ENCODE results near the gene HOMEZ.
A peak's percentile ranks its signal among the peaks of the same experiment; 100 is the strongest.
"Not testable (repeated sequence)": the region's sequence is repeated elsewhere in the genome, so short reads cannot be mapped to it uniquely, and the experiment has no call there.

Gene HOMEZ

DNA sequence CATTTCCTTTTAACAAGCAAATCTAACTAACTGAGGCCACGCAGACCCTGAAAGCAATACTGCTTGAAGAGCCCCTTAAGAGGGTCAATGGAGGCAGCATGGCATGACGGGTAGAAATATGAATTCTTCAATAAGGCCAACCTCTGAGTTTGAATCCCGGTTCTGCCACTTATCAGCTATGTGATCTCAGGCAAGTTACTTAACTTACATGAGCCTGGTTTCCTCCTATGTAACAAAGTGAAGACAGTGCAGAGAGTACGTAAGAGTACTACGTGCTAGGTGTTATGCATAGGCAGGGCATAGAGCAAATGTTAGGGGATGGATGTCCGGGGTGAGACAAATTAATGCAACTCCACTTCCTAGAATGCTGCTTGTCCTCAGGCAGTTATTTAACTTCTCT lies 4.7 kb downstream of the HOMEZ start:
- DNase-seq (ENCODE audit: low spot score), result no peak

DNA sequence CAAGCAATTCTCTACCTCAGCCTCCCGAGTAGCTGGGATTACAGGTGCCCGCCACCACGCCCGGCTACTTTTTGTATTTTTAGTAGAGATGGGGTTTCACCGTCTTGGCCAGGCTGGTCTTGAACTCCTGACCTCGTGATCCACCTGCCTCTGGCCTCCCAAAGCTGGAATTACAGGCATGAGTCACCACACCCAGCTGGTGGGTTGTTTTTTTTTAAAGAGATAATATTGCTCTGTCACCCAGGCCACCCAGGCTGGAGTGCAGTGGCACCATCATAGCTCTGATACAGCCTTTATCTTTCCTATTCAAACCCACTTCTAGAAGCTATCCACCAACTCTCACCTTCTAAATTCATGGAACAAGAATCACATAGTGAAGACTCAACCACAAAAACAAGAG lies 8.0 kb downstream of the HOMEZ start:
- not testable (repeated sequence) for DNase-seq (ENCODE audit: low spot score)

DNA sequence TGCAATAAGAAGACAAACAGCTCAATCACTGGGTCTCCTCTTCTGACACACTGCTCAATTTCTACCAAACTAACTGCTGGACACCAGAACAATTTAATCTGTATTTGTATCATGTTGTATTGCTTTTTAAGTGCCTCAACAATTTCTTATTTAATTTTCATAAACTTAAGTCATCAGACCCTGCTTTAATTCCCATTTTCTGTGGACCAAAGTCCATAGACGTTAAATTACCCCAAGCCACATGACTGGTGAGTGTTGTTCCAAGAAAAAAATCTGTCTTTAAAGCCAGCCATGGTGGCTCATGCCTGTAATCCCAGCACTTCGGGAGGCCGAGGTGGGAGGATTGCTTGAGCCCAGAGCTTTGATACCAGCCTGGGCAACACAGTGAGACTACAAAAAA lies 8.7 kb downstream of the HOMEZ start:
- no peak for DNase-seq (ENCODE audit: low spot score)

DNA sequence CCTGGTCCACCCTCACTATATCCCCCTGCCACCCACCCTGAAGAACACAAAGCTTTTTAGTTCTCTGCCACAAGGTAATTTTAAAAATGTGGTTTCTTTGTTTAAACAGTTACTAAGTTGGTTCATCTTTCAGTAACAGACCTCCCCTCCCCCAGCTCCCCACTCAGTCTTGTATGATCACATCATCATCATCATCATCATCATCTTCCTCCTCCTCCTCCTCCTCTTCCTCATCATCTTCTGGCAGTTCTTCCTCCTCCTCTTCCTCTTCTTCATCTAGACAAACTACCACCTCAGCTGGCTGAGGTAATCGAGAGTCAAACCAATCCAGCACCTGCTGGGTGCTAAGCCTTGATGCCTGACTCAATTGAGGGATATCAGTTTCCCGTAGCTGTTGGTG lies 10.5 kb downstream of the HOMEZ start:
- no peak for DNase-seq (ENCODE audit: low spot score)

DNA sequence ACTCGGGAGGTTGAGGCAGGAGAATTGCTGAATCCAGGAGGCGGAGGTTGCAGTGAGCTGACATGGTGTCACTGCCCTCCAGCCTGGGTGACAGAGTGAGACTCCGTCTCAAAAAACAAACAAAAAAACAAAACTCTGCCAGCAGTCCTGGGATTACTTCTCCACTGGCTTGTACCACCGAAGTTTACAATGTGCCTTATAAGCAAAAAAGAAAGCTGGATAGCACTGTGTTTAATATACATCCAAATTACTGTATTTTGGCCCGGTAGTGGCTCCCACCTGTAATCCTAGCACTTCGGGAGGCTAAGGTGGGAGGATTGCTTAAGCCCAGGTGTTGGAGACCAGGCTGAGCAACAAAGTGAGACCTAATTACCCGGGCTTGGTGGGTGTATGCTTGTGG lies 16.7 kb downstream of the HOMEZ start:
- DNase-seq (ENCODE audit: low spot score), result no peak

DNA sequence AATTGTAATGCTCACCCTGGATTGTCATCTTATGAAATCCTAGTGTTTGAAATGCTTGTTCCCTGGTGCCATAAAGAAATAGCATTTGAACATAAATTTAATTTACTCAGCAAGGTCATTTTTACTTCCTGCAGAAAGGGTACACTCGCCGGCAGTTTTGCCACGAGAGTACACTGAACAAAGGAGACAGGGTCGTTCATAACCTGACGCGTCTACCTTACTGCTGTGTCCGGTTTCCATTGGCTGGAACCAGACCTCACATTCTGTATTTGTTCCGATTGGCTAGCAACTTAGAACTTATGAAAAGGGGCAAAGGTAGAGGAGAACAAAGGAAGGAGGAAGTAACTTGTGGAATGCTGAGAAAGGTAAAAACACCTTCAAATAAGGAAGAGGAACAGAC lies 25.1 kb downstream of the HOMEZ start:
- not testable (repeated sequence) for DNase-seq (ENCODE audit: low spot score)

DNA sequence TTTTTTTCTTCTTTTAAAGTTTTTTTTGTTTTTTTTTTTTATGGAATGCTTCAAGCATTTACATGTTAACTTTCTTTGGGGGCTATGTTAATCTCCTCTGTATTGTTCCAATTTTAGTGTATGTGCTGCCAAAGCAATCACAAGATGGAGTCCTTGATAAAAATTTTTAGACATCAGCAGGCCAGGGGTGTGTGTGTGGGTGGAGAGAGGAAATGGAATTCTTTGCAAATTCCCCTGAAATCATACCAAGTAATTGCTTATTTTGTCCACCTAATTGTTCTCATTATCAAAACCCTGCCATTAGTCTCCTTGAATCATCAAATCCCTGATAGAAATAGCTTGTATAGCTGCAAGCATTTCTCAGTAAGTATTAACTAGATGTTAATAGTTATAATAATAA lies 26.5 kb downstream of the HOMEZ start:
- DNase-seq (ENCODE audit: low spot score), result no peak

DNA sequence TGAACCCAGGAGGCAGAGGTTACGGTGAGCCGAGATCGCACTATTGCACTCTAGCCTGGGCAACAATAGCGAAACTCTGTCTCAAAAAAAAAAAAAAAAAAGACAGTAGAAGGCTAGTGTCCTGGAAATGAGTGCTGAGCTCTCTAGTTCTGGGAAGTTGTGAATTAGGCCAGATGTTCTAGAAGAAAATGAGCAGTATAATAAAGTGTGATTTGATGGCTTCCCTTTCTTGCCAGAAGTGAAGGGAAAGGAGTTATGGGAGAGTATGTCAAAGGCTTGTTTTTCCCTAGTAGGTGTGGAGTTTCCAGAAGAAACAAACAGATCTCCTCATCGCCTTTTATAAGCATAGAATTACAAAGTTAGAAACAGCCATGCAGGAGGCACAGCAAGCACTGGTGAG lies 27.7 kb downstream of the HOMEZ start:
- no peak for DNase-seq (ENCODE audit: low spot score)

DNA sequence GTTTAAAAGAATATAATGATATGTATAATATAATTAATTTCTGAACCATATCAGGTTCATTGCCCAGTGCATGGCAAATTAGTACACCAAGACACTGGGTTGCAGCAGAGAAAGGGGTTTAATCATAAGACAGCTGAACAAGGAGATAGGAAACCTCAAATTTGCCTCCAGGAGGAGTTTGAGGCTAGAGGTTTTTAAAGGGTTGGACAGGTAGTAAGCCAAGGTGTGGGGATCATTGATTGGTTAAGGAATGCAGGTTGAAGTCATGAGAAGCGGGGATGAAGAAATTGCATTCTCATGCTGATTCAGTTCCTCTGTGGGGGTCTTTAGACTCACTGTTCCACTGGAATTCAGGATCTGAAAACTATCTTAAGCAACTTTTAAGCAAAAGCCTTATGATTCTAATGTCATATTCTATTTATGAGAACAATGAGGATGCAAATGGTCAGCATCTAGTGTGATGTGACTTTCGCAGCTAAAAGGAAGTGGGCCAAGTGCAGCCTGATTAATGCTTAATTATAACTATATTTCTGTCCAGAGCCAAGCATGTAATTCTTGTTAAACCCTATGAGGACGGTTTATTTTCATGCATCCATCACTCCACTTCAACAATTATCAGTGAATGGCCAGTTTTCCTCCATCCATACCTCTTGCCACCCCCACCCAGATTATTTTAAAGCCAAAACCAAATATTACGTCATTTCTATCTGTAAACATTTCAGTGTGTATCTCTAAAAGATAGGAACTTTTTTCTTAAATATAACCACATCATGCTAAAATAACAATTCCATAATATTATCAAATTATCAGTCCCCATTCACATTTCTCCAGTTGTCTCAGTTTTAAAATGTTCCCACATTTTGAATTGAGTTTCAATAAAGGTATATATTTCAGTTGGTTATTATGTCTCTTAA lies 33.3 kb downstream of the HOMEZ start:
- DNase-seq (ENCODE audit: low spot score), result no peak

DNA sequence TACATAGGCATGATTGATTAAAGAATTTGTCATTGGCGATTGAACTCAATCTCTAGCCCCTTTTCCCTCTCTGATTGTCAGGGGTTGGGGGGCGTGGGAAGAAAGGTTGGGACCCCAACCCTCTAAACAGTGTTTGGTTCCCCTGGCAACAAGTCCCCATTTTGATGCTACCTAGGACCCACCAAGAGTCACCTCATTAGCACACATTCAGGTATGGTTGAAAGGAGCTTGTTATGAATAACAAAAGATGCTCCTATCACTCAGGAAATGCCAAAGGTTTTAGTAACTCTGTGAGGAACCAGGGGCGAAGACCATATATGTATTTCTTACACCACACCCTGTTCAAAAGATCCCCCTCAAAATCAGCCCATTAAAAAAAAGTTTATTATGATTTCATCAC lies 33.9 kb downstream of the HOMEZ start:
- DNase-seq (ENCODE audit: low spot score), result no peak

DNA sequence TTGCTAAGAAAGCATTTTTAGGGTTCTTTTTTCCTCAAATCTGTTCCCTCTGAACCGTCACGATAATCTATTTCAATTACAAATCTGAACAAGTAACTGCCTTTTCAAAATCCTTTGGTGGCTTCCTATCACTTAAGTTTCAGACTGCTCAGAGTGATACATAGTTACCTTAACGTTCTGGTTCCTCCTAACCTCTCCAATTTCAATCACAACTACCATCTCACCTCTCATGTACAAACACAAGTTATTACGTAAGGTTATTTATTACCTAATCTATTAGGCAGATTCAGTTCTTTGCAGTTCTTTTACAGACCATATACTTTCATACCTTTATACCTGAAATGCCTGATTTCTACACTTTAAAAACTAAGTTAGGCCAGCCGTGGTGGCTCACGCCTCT lies 36.1 kb downstream of the HOMEZ start:
- DNase-seq (ENCODE audit: low spot score), result no peak

DNA sequence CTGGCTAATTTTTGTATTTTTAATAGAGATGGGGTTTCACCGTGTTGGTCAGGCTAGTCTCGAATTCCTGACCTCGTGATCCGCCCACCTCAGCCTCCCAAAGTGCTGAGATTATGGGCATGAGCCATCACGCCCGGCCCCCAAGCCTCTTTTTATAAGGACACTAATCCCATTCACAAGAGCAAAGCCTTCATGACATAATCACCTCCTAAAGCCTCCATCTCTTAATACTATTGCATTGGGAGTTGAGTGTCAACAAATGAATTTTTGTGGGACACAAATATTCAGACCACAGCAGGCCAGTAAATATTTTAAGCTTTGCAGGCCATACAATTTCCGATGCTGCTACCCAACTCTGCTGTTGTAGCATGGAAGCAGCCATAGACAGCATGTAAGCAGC lies 37.3 kb downstream of the HOMEZ start:
- no peak for DNase-seq (ENCODE audit: low spot score)

DNA sequence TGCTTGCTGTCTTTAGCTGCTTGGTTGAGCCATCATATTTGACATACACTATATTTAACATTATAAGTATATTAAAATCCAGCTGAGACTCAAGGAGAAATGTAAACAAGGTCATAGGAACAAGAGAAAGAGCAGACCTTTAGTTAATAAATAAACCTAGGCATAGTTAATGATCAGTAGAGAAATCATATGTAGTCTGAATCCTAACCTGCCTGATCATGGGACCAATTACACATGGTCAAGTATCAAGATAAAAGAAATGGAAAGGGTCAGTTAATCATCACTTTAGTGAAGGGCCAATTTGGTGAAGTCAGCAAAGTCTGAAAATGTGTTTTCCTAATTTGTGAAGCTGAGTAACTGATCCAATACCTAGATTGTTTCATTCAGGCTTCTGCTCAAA lies 40.6 kb downstream of the HOMEZ start:
- DNase-seq (ENCODE audit: low spot score), result no peak

DNA sequence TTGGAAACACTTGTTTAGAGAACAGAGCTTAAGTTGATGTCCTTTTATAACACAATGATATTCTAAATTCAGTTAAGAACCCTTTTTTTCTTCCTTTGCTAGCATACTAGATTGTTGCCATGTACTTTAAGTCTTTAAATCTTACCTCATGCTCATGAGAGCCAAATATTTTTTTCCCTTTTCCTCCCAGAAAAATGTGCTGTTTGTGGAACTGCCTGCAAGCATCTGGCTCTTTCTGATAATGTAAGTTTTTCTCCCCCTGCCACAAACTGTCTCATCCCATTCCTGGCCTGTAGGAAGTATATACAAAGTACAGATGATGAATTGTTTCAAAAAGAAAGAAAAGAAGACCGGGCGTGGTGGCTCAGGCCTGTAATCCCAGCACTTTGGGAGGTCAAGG lies 42.9 kb downstream of the HOMEZ start:
- no peak for DNase-seq (ENCODE audit: low spot score)

DNA sequence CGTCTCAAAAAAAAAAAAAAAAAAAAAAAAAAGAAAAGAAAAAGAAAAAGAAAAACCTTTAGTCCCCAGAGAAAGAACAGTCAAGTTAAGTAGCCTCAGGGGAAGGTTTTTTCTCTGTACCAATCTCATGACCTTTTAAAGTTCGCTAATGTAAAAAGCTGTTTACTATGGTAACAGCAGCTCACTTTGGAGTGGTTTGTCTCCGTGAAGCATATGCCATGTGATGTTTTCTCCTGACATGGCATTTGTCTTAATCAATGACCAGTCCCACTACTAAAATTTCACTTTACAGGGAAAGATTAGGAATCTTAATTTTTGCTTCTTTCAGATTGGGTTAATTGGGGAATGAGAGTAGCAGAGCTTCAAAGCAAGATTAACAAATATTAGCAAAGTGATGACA lies 43.9 kb downstream of the HOMEZ start:
- no peak for DNase-seq (ENCODE audit: low spot score)

DNA sequence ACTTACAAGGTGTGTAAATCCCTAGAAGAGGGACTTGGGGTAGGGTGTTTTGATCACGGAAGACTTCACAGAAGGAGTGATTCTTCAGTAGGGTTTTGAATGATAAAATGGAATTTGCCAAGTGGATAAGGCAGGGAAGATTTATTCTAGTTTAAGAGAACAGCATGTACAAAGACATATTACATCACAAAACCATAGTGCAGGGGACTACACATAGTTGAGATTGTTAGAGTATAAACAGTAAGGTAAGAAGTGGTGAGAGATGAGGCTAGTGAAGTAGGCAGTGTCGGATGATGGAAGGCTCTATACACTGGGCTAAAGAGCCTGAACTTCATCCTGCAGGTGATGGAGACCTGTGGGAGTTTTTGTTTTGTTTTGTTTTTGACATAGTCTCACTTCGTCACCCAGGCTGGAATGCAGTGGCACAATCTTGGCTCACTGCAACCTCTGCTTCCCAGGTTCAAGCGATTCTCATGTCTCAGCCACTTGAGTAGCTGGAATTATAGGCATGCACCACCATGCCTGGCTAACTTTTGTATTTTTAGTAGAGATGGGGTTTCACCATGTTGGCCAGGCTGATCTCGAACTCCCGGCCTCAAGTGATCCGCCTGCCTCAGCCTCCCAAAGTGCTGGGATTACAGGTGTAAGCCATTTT lies 44.7 kb downstream of the HOMEZ start:
- not testable (repeated sequence) for DNase-seq (ENCODE audit: low spot score)

DNA sequence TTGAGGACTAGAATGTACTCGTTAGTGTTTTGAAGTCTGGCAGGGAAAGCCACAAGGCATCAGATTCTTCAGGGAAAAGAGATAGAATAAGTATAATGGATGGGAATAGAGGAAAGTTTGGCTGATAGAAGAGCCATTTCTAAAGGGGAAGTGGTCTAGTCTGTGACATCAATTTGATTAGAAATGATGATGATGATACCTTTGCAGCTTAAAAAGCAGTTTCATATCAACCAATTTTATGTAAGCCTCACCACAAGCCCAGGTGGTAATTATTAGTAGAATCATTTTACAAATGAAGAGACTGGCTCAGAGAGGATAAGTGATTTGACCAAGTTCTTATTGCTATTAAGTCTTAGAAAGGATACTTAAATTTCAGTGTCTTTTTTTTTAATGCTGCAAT lies 45.3 kb downstream of the HOMEZ start:
- DNase-seq (ENCODE audit: low spot score), result no peak

DNA sequence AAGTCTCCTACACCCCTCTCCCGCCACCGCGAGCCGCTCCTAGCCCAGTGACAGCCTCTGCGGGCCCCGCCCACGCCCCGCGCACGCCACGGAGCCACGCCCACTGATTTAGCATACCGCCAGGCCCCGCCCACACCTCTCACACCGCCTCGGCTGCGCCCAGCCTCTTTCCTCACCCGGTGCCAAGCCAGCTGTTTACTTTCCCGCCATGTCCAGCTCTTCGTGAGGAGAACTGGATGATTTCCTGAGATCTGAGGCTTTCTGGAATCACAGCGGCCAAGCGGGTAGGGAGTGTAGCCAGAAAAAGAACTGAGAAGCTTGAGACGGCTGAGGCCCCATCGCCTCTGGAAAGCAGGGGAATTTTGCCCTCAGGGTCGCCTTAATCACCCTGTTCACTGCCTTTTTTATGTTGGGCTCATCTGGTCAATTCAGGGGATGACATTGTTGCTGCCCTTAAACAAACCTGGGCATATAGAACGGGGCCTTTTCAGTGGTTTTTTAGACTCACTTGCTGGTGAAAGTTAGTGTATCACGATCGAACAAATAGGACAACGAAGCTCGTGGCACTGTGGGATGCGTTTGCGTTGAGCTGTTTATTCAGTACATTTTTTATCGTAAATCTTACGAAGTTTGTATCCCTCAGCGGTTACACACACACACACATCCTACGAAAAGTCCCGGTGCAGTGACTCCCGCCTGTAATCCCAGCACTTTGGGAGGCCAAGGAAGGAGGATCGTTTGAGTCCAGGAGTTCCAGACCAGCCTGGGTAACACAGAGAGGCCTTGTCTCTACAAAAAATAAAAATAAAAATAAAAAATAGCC lies 47.9 kb downstream of the HOMEZ start, which contains the start of gene RNF212B:
Gene RNF212B, plus strand, starts transcription at position 165 of the 823 bp plus-strand sequence. CDS start 2,410 bp downstream, outside the sequence.
- DNase-seq (ENCODE audit: low spot score), result peak; percentile 93

DNA sequence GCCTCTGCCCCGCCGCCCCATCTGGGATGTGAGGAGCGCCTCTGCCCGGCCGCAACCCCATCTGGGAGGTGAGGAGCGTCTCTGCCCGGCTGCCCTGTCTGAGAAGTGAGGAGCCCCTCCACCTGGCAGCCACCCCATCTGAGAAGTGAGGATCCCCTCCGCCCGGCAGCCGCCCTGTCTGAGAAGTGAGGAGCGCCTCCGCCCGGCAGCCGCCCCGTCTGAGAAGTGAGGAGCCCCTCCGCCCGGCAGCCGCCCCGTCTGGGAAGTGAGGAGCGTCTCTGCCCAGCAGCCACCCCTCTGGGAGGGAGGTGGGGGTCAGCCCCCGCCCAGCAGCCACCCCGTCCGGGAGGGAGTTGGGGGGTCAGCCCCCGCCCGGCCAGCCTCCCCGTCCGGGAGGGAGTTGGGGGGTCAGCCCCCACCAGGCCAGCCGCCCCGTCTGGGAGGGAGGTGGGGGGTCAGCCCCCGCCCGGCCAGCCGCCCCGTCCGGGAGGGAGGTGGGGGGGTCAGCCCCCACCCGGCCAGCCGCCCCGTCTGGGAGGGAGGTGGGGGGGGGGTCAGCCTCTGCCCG lies 53.6 kb downstream of the HOMEZ start:
- not testable (repeated sequence) for DNase-seq (ENCODE audit: low spot score)

DNA sequence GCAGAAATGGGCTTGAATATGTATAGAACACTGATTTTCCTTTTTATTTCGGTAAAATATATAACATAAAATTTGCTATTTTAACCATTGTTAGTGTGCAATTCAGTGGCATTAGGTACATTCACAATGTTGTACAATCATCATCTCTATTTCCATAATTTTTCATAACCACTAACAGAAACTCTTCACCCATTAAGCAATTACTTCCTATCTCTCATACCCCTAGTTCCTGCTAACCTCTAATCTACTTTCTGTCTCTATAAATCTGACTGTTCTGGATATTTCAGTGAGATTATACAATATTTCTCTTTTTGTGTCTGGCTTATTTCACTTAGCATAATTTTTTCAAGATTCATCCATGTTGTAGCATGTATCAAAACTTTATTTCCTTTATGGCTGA lies 57.1 kb downstream of the HOMEZ start:
- no peak for DNase-seq (ENCODE audit: low spot score)

DNA sequence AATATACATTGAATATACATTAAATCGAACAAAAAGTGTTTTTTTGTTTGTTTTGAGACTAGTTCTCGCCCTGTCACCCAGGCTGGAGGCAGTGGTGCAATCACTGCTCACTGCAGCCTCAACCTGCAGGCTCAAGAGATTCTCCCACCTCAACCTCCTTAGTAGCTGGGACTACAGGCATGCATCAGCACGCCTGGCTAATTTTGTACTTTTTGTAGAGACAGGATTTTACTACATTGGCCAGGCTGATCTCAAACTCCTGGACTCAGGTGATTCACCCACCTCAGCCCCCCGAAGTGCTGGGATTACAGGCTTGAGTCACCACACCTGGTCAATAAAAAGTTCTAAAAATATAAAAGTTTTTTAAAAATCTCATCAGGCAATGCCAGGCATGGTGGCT lies 58.4 kb downstream of the HOMEZ start:
- DNase-seq (ENCODE audit: low spot score), result no peak

DNA sequence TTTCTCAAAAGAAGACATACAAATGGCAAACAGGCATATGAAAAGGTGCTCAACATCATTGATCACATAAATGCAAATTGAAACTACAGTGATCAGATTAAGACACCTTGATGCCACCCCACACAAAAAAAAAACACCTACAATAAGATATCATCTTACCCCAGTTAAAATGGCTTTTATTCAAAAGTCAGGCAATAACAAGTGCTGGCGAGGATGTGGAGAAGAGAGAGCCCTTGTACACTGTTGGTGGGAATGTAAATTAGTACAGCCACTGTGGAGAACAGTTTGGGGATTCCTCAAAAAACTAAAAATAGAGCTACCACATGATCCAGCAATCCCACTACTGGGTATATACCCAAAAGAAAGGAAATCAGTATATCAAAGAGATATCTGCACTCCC lies 61.0 kb downstream of the HOMEZ start:
- DNase-seq (ENCODE audit: low spot score), result not testable (repeated sequence)
